HepG2 (cell line): ENCODE results near the gene EMILIN1. TPM values are rescaled to one million over a fixed set of nuclear protein-coding genes. Genes with fewer than 3 reads are reported as not detected.

Source experiments
- FLYWCH1 ChIP-seq: sonication (generic); formaldehyde crosslinking; IDR thresholded peaks from 2 replicates; pipeline ENCODE4 v1.8.1; 2023; ENCODE audit warnings: mild to moderate bottlenecking, missing genetic modification reagents
- HDAC1 ChIP-seq: sonication (generic); formaldehyde crosslinking; IDR thresholded peaks from 2 replicates; pipeline ENCODE4 v1.5.1; 2020; ENCODE audit warnings: mild to moderate bottlenecking, missing genetic modification reagents
- NCOR1 ChIP-seq: fragments of 200-600 bp; sonication (generic); IDR thresholded peaks from 2 replicates; pipeline ENCODE4 v1.7.0; 2017; ENCODE audit warnings: antibody characterized with exemption, low read length, borderline replicate concordance
- NFKBIZ ChIP-seq: IDR thresholded peaks from 2 replicates; pipeline ENCODE4 v1.6.1; 2018; ENCODE audit warnings: missing genetic modification reagents, missing compliant biosample characterization
- PHF5A ChIP-seq: IDR thresholded peaks from one replicate; pipeline ENCODE4 v1.6.1; 2018; ENCODE audit warnings: low read depth, missing genetic modification reagents; ENCODE audit not compliant: unreplicated experiment
- RBFOX2 ChIP-seq: fragments of 200-400 bp; formaldehyde crosslinking; IDR thresholded peaks from 2 replicates; pipeline ENCODE4 v1.6.1; 2017; ENCODE audit warnings: low read depth, mild to moderate bottlenecking, low read length
- SIX4 ChIP-seq: sonication (generic); formaldehyde crosslinking; IDR thresholded peaks from 2 replicates; pipeline ENCODE4 v1.4.0; 2020; ENCODE audit warnings: missing genetic modification reagents
- TCF12 ChIP-seq, 2 experiments: fragments of 450-650 bp in 1 of 2; sonication (generic) in 1 of 2; formaldehyde crosslinking in 1 of 2; IDR thresholded peaks; 2 replicates each; pipeline versions ENCODE4 v1.6.1 to v1.8.0; 2017 to 2022; ENCODE audit warnings: antibody characterized with exemption in 1 of 2, mild to moderate bottlenecking in 1 of 2, missing genetic modification reagents in 1 of 2, moderate library complexity in 1 of 2
- ZBTB42 ChIP-seq: sonication (generic); formaldehyde crosslinking; IDR thresholded peaks from 2 replicates; pipeline ENCODE4 v1.5.0; 2020; ENCODE audit warnings: mild to moderate bottlenecking, missing genetic modification reagents
- ZNF746 ChIP-seq: sonication (generic); formaldehyde crosslinking; IDR thresholded peaks from 2 replicates; pipeline ENCODE4 v1.8.0; 2022; ENCODE audit warnings: mild to moderate bottlenecking, missing genetic modification reagents
- polyA plus RNA-seq, 8 experiments: library from polyadenylated mRNA; depleted of rRNA in 3 of 8; stranded (reverse) in 7 of 8; unstranded in 1 of 8; fragments of >200 nt; fragmentation: Illumina TruSeq in 4 of 8; extraction: Trizol in 4 of 8; gene quantifications; 2 replicates each; pipeline versions ENCODE4 v1.2.1 to v1.2.3, GENCODE V29; 2011 to 2016; ENCODE audit warnings: low read depth in 4 of 8, missing spikeins in 1 of 8, mixed read lengths in 1 of 8; ENCODE audit not compliant: insufficient read depth in 1 of 8
- total RNA-seq, 5 experiments: library from RNA; depleted of rRNA; stranded (reverse); fragments of >200 nt; fragmentation: Illumina TruSeq; extraction: Trizol; gene quantifications; 2 replicates each; pipeline ENCODE4 v1.2.3, GENCODE V29; 2016; ENCODE audit warnings: low read depth in 1 of 5
- TF ChIP-seq, protein P1 (sequence below): sonication (generic); formaldehyde crosslinking; IDR thresholded peaks from 2 replicates; pipeline ENCODE4 v1.4.0; 2020; ENCODE audit warnings: missing genetic modification reagents
- TF ChIP-seq, protein P2 (sequence below): IDR thresholded peaks from 2 replicates; pipeline ENCODE4 v1.6.1; 2016; ENCODE audit warnings: missing compliant biosample characterization, missing genetic modification reagents, borderline replicate concordance
- TF ChIP-seq, protein P3 (sequence below): sonication (generic); formaldehyde crosslinking; IDR thresholded peaks from 2 replicates; pipeline ENCODE4 v1.5.1; 2020; ENCODE audit warnings: mild to moderate bottlenecking, missing genetic modification reagents
- TF ChIP-seq, protein P4 (sequence below): sonication (generic); formaldehyde crosslinking; IDR thresholded peaks from 2 replicates; pipeline ENCODE4 v1.4.0; 2020; ENCODE audit warnings: missing genetic modification reagents, borderline replicate concordance
- TF ChIP-seq, protein P5 (sequence below): sonication (generic); formaldehyde crosslinking; IDR thresholded peaks from 2 replicates; pipeline ENCODE4 v1.4.0; 2020; ENCODE audit warnings: missing genetic modification reagents
- TF ChIP-seq, protein P6 (sequence below): sonication (generic); formaldehyde crosslinking; IDR thresholded peaks from 2 replicates; pipeline ENCODE4 v1.4.0; 2020; ENCODE audit warnings: missing genetic modification reagents, mild to moderate bottlenecking, borderline replicate concordance

EMILIN1 gene
- total and polyA plus RNA-seq, 2 of the 13 experiments (the other 11 are each of a cell fraction or from before 2014, with no cell fraction given), result 8.1 to 9.7 TPM

DNA sequence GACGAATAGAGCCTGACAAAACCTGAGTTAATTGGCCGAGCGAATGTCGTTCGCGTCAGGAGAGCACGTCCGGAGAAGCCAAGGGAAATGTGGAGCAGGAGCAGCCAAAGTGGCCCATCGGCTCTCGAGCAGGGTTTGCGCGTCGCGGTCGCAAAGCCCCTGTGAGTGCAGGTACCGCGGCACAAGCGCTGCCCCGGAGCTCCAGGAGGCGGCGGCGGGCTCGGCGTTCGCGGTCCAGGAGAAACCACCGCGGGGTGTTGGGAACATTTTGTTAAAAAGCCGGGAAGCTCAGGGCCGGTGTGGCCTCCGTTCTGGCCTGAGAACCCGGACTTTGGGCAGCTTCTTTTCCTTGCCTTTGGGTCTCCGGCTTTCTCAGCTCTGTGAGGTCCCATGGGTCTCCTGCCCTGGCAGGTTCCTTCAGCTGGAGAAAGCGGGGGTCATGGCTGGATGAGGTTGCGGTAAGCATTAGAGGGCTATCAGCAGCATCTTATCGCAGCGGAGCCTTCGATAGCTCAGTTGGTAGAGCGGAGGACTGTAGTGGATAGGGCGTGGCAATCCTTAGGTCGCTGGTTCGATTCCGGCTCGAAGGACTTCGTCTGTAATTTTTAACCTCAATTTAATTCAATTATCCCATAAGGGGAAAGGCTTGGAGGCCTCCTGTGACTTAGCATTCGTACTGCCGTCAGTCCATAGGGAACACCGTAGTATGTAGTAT lies 28.0 kb upstream of the EMILIN1 start (continued):
- no peak; the same call in 1 of the 2 replicates for TF ChIP-seq FLYWCH1 (CRISPR knock-in tag)
- TF ChIP-seq, protein P1, sequence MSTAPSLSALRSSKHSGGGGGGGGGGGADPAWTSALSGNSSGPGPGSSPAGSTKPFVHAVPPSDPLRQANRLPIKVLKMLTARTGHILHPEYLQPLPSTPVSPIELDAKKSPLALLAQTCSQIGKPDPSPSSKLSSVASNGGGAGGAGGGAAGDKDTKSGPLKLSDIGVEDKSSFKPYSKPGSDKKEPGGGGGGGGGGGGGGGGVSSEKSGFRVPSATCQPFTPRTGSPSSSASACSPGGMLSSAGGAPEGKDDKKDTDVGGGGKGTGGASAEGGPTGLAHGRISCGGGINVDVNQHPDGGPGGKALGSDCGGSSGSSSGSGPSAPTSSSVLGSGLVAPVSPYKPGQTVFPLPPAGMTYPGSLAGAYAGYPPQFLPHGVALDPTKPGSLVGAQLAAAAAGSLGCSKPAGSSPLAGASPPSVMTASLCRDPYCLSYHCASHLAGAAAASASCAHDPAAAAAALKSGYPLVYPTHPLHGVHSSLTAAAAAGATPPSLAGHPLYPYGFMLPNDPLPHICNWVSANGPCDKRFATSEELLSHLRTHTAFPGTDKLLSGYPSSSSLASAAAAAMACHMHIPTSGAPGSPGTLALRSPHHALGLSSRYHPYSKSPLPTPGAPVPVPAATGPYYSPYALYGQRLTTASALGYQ, result peak; percentile 66
- peak; percentile 58 for TF ChIP-seq PHF5A
- peak; percentile 69; the same call in 1 of the 2 replicates for TF ChIP-seq SIX4 (CRISPR knock-in tag)
- peak; percentile 74 for TF ChIP-seq RBFOX2
- no peak for TF ChIP-seq ZBTB42 (CRISPR knock-in tag)
- TF ChIP-seq ZNF746, result no peak; the same call in 1 of the 2 replicates
- TF ChIP-seq TCF12 (IDR thresholded peaks at IDR 0.05), result no peak
- TF ChIP-seq TCF12 (CRISPR knock-in tag; IDR thresholded peaks at IDR 0.05), result no peak
- TF ChIP-seq, protein P2, sequence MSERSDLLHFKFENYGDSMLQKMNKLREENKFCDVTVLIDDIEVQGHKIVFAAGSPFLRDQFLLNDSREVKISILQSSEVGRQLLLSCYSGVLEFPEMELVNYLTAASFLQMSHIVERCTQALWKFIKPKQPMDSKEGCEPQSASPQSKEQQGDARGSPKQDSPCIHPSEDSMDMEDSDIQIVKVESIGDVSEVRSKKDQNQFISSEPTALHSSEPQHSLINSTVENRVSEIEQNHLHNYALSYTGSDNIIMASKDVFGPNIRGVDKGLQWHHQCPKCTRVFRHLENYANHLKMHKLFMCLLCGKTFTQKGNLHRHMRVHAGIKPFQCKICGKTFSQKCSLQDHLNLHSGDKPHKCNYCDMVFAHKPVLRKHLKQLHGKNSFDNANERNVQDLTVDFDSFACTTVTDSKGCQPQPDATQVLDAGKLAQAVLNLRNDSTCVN, result no peak; the same call in none of the 2 replicates
- peak; percentile 49 for TF ChIP-seq HDAC1 (CRISPR knock-in tag)
- TF ChIP-seq, protein P3, sequence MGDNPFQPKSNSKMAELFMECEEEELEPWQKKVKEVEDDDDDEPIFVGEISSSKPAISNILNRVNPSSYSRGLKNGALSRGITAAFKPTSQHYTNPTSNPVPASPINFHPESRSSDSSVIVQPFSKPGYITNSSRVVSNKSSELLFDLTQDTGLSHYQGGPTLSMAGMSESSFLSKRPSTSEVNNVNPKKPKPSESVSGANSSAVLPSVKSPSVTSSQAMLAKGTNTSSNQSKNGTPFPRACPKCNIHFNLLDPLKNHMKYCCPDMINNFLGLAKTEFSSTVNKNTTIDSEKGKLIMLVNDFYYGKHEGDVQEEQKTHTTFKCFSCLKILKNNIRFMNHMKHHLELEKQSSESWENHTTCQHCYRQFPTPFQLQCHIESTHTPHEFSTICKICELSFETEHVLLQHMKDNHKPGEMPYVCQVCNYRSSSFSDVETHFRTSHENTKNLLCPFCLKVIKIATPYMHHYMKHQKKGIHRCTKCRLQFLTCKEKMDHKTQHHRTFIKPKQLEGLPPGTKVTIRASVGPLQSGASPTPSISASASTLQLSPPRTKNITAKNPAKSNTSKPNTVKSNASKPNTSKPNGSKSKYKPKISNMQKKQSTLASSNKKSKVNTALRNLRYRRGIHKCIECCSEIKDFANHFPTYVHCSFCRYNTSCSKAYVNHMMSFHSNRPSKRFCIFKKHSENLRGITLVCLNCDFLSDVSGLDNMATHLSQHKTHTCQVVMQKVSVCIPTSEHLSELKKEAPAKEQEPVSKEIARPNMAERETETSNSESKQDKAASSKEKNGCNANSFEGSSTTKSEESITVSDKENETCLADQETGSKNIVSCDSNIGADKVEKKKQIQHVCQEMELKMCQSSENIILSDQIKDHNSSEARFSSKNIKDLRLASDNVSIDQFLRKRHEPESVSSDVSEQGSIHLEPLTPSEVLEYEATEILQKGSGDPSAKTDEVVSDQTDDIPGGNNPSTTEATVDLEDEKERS (CRISPR knock-in tag), result peak; percentile 65
- TF ChIP-seq, protein P4, sequence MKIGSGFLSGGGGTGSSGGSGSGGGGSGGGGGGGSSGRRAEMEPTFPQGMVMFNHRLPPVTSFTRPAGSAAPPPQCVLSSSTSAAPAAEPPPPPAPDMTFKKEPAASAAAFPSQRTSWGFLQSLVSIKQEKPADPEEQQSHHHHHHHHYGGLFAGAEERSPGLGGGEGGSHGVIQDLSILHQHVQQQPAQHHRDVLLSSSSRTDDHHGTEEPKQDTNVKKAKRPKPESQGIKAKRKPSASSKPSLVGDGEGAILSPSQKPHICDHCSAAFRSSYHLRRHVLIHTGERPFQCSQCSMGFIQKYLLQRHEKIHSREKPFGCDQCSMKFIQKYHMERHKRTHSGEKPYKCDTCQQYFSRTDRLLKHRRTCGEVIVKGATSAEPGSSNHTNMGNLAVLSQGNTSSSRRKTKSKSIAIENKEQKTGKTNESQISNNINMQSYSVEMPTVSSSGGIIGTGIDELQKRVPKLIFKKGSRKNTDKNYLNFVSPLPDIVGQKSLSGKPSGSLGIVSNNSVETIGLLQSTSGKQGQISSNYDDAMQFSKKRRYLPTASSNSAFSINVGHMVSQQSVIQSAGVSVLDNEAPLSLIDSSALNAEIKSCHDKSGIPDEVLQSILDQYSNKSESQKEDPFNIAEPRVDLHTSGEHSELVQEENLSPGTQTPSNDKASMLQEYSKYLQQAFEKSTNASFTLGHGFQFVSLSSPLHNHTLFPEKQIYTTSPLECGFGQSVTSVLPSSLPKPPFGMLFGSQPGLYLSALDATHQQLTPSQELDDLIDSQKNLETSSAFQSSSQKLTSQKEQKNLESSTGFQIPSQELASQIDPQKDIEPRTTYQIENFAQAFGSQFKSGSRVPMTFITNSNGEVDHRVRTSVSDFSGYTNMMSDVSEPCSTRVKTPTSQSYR, result no peak; the same call in 1 of the 2 replicates
- TF ChIP-seq, protein P5, sequence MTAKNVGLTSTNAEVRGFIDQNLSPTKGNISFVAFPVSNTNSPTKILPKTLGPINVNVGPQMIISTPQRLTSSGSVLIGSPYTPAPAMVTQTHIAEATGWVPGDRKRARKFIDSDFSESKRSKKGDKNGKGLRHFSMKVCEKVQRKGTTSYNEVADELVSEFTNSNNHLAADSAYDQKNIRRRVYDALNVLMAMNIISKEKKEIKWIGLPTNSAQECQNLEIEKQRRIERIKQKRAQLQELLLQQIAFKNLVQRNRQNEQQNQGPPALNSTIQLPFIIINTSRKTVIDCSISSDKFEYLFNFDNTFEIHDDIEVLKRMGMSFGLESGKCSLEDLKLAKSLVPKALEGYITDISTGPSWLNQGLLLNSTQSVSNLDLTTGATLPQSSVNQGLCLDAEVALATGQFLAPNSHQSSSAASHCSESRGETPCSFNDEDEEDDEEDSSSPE (CRISPR knock-in tag), result 0 out of 2 replicates have a peak, but pooled peaks have one; percentile 14
- peak; percentile 46; the same call in 1 of the 2 replicates for TF ChIP-seq NFKBIZ (CRISPR knock-in tag)
- TF ChIP-seq, protein P6, sequence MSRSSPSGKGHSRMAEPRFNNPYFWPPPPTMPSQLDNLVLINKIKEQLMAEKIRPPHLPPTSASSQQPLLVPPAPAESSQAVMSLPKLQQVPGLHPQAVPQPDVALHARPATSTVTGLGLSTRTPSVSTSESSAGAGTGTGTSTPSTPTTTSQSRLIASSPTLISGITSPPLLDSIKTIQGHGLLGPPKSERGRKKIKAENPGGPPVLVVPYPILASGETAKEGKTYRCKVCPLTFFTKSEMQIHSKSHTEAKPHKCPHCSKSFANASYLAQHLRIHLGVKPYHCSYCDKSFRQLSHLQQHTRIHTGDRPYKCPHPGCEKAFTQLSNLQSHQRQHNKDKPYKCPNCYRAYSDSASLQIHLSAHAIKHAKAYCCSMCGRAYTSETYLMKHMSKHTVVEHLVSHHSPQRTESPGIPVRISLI (CRISPR knock-in tag), result no peak
- no peak for TF ChIP-seq NCOR1
